GM12878 (cell line): ENCODE measurements around the gene ANKHD1. TPM values are rescaled to one million over a fixed set of nuclear protein-coding genes. Genes with fewer than 3 reads are reported as not detected.
"Not testable (repeated sequence)": the region's sequence is repeated elsewhere in the genome, so short reads cannot be mapped to it uniquely, and the experiment has no call there.

Experiments
- ATAC-seq: fragments of 200-7000 bp; cut with Tn5 transposase; 3 replicates; pipeline ENCODE4 v1.9.1; 2020; ENCODE audit warnings: mild to moderate bottlenecking, moderate library complexity
- BruUV-seq: library from RNA; stranded (reverse); fragments of 400-500 nt; replicated peaks from 2 replicates; lab custom pipeline; 2021; lab: Mats Ljungman, UMichigan
- CTCF ChIA-PET: fragments of 300-600 bp; sonication (Branson Sonifier 250); formaldehyde crosslinking; extraction: SDS; loops from one replicate; lab custom pipeline; 2021; ENCODE audit warnings: inconsistent platforms; lab: Yijun Ruan, JAX
- POLR2A ChIA-PET: fragments of 350-600 bp; formaldehyde crosslinking; extraction: SDS; loops from one replicate; lab custom pipeline; 2021; ENCODE audit warnings: inconsistent platforms; lab: Charles Lee
- RAD21 ChIA-PET: fragments of 300-600 bp; sonication (Branson Sonifier 250); formaldehyde crosslinking; loops from one replicate; lab custom pipeline; 2023; ENCODE audit warnings: antibody characterized with exemption; ENCODE audit not compliant: unreplicated experiment; lab: Charles Lee
- SMC1A ChIA-PET: fragments of 300-600 bp; sonication (Branson Sonifier 250); formaldehyde crosslinking; loops from one replicate; lab custom pipeline; 2023; ENCODE audit not compliant: unreplicated experiment, uncharacterized antibody; lab: Charles Lee
- DNase-seq: peaks from one replicate; pipeline ENCODE4 v3.0.0-alpha.2; 2011; ENCODE audit warnings: low read depth, low spot score
- FAIRE-seq: peaks from 3 replicates; lab custom pipeline; 2011; peaks lifted over from hg19 to GRCh38; lab: Jason Lieb, UNC
- H2AFZ ChIP-seq: 2 replicates; pipeline ENCODE4 v1.6.0; 2011; ENCODE audit warnings: low read depth, low read length, control low read depth; ENCODE audit not compliant: control insufficient read depth
- H3K27ac ChIP-seq: 2 replicates; pipeline ENCODE4 v1.5.1; 2011; ENCODE audit warnings: control low read depth; ENCODE audit not compliant: control insufficient read depth, insufficient read depth
- H3K27me3 ChIP-seq, 2 experiments: replicated peaks in 1 of 2; 2 replicates each; pipeline versions ENCODE4 v1.6.0 to v1.6.1; 2011; ENCODE audit warnings: low read length in 1 of 2; ENCODE audit not compliant: control insufficient read depth in 2 of 2, insufficient read depth in 2 of 2
- H3K36me3 ChIP-seq, 2 experiments: 2 replicates each; pipeline ENCODE4 v1.5.1; 2011; ENCODE audit warnings: low read length in 1 of 2; ENCODE audit not compliant: control insufficient read depth in 2 of 2, insufficient read depth in 2 of 2
- H3K4me1 ChIP-seq: 2 replicates; pipeline ENCODE4 v1.6.1; 2011; ENCODE audit warnings: mild to moderate bottlenecking, low read length, moderate library complexity, mixed read lengths; ENCODE audit not compliant: control insufficient read depth, insufficient read depth
- H3K4me2 ChIP-seq: 2 replicates; pipeline ENCODE4 v1.6.0; 2011; ENCODE audit warnings: control low read depth; ENCODE audit not compliant: control insufficient read depth, insufficient read depth
- H3K4me3 ChIP-seq: fragments of 200-600 bp; sonication (generic); 2 replicates; pipeline ENCODE4 v1.5.1; 2016
- H3K79me2 ChIP-seq: 2 replicates; pipeline ENCODE4 v1.6.0; 2011; ENCODE audit warnings: low read length; ENCODE audit not compliant: control insufficient read depth, insufficient read depth
- H3K9ac ChIP-seq: 2 replicates; pipeline ENCODE4 v1.8.0; 2011; ENCODE audit warnings: low read length, control low read depth, mixed read lengths; ENCODE audit not compliant: control insufficient read depth, insufficient read depth
- H3K9me3 ChIP-seq: replicated peaks from 3 replicates; pipeline ENCODE4 v1.5.1; 2011; ENCODE audit warnings: mild to moderate bottlenecking, low read length; ENCODE audit not compliant: control insufficient read depth, insufficient read depth
- H4K20me1 ChIP-seq: 2 replicates; pipeline ENCODE4 v1.6.0; 2011; ENCODE audit not compliant: control insufficient read depth, insufficient read depth
- BRCA1 ChIP-seq: IDR thresholded peaks from 2 replicates; pipeline ENCODE4 v1.6.1; 2011; ENCODE audit warnings: low read depth, low read length, improper control_type of control experiment
- CBX5 ChIP-seq: sonication (generic); IDR thresholded peaks from 2 replicates; pipeline ENCODE4 v1.6.1; 2016; ENCODE audit warnings: low read depth, moderate library complexity, mild to moderate bottlenecking, inconsistent platforms
- FOS ChIP-seq: IDR thresholded peaks from 3 replicates; pipeline ENCODE4 v1.6.1; 2011; ENCODE audit warnings: borderline replicate concordance; ENCODE audit not compliant: insufficient read length; ENCODE audit errors: extremely low read depth
- FOXK2 ChIP-seq: fragments of 450-650 bp; IDR thresholded peaks from 2 replicates; pipeline ENCODE4 v1.6.1; 2017; ENCODE audit warnings: mild to moderate bottlenecking, moderate library complexity
- HDAC6 ChIP-seq: fragments of 200-600 bp; sonication (generic); IDR thresholded peaks from one replicate; pipeline ENCODE4 v1.8.0; 2017; ENCODE audit warnings: antibody characterized with exemption; ENCODE audit not compliant: unreplicated experiment
- IRF4 ChIP-seq: IDR thresholded peaks from 2 replicates; pipeline ENCODE4 v1.6.1; 2011; ENCODE audit warnings: low read depth, low read length
- SMAD1 ChIP-seq: fragments of 450-650 bp; IDR thresholded peaks from 2 replicates; pipeline ENCODE4 v1.6.1; 2018; ENCODE audit warnings: mild to moderate bottlenecking, low read depth; ENCODE audit not compliant: partially characterized antibody
- SPI1 ChIP-seq: IDR thresholded peaks from 2 replicates; pipeline ENCODE4 v1.6.1; 2011; ENCODE audit warnings: low read depth, mild to moderate bottlenecking, low read length, moderate library complexity, borderline replicate concordance; ENCODE audit not compliant: insufficient read depth
- TAF1 ChIP-seq: IDR thresholded peaks from 2 replicates; pipeline ENCODE4 v1.6.1; 2011; ENCODE audit warnings: mild to moderate bottlenecking, low read depth, low read length, borderline replicate concordance
- TCF7 ChIP-seq: IDR thresholded peaks from 2 replicates; pipeline ENCODE4 v1.6.1; 2014; ENCODE audit warnings: antibody characterized with exemption, borderline replicate concordance
- WGBS: methylation state at CpG from one replicate; pipeline ENCODE4 v1.1.6; 2016; ENCODE audit warnings: low lambda C conversion rate; ENCODE audit not compliant: insufficient replicate concordance, insufficient coverage; ENCODE audit errors: missing lambda C conversion rate; 5-methylcytosine and 5-hydroxymethylcytosine counted together
- in situ Hi-C: fragments of 300-500 bp; cut with MboI; formaldehyde crosslinking; loops from 9 replicates; pipeline ENCODE4 v1.14.3; 2018; ENCODE audit warnings: mixed read lengths
- intact Hi-C: fragments of 100-400 bp; cut with micrococcal nuclease; formaldehyde crosslinking; loops from one replicate; pipeline ENCODE4 v1.14.2; 2022; ENCODE audit not compliant: unreplicated experiment
- polyA plus RNA-seq, 11 experiments: library from polyadenylated mRNA; depleted of rRNA in 4 of 11; unstranded in 6 of 11; stranded (reverse) in 5 of 11; fragments of >200 nt; fragmentation: Nextera tagmentation in 4 of 11; fragmentation: Illumina TruSeq in 1 of 11; extraction: Ambion mirVana in 4 of 11; extraction: Trizol in 1 of 11; gene quantifications; 1 replicate in 1 of 11; 2 replicates in 10 of 11; pipeline versions ENCODE4 v1.2.1 to v1.2.3, GENCODE V29; 2011 to 2016; ENCODE audit warnings: inconsistent platforms in 2 of 11, missing spikeins in 2 of 11, low read depth in 1 of 11
- total RNA-seq, 4 experiments: library from RNA; depleted of rRNA in 3 of 4; stranded (reverse); fragments of >200 nt in 3 of 4; fragmentation: Illumina TruSeq in 1 of 4; extraction: Trizol in 1 of 4; gene quantifications; 2 replicates each; pipeline versions ENCODE4 v1.2.1 to v1.2.3, GENCODE V29; 2013 to 2021
- TF ChIP-seq, protein P1 (sequence below): IDR thresholded peaks from 2 replicates; pipeline ENCODE4 v1.6.1; 2012; ENCODE audit warnings: low read depth, low read length, improper control_type of control experiment
- TF ChIP-seq, protein P2 (sequence below): fragments of 450-650 bp; formaldehyde crosslinking; IDR thresholded peaks from 2 replicates; pipeline ENCODE4 v1.4.0; 2022; ENCODE audit warnings: mild to moderate bottlenecking, moderate library complexity

The ANKHD1 gene
- total and polyA plus RNA-seq, 10 of the 15 experiments (the other 5 are each of a cell fraction or from before 2014, with no cell fraction given): 31.6 to 96.8 (median 74.3) TPM

- H3K9ac ChIP-seq, FAIRE-seq, H4K20me1 ChIP-seq, RAD21 ChIA-PET, DNase-seq, CTCF ChIA-PET, BruUV-seq, H3K36me3 ChIP-seq, H3K27ac ChIP-seq, H3K4me3 ChIP-seq, intact Hi-C loops, H3K4me2 ChIP-seq, in situ Hi-C loops, H3K9me3 ChIP-seq, H3K27me3 ChIP-seq, POLR2A ChIA-PET, SMC1A ChIA-PET, H2AFZ ChIP-seq, ATAC-seq, H3K4me1 ChIP-seq: not testable (repeated sequence)
- WGBS: 83% methylated on average over 10 of the region's 26 CpGs
- peaks cover 54% of the 10 kb centered on the region for H3K79me2 ChIP-seq
Observed at GRCh38 chr5:140427726-140428125, 26.1 kb downstream of the ANKHD1 start.

DNA sequence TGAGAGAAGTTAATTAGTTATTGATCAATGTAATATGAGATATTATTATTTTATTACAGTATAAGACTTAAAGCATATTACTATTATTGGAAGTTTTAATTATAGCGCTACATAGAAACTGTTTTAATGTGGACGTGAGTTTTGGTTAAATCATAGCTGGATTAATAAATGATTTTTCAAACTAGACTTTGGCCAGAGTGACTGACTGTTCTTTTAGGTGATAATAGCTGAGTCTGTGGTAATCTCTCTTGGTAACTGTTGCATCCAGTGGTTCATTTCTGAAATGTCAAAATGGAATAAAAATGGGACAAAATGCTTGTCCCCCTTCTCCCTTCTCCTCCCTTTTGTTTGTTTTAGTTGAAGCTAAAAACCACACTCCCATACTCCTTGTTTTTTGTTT, 28.1 kb downstream of the ANKHD1 start:
- RAD21 ChIA-PET: interaction anchor here (1.3 kb wide), 1 partner anchor 205 kb away, joined by 6 read pairs; no protein-coding TSS in a partner anchor
- Histone ChIP-seq H3K27me3 (no peaks in the 10 kb centered on the region), H3K79me2 (peaks cover 47% of the 10 kb centered on the region), H3K27ac (no peak overlapping the region), H4K20me1 (no peaks in the 10 kb centered on the region), H3K36me3 (peaks cover 0 to 5% of the 10 kb centered on the region in 2 experiments; a peak in 1 of 4 replicates), H2AFZ (no peak overlapping the region), H3K9ac (no peak overlapping the region), H3K4me2 (no peak overlapping the region), H3K4me1 (no peaks in the 10 kb centered on the region), H3K9me3 (no peaks in the 10 kb centered on the region; the same call in 2 of the 3 replicates), H3K4me3 (no peak overlapping the region)
- BruUV-seq: no TSS peak
- POLR2A ChIA-PET: interaction anchor here (1.5 to 1.7 kb wide), 2 partner anchors 25 to 128 kb away, joined by 4 read pairs; partner anchors contain the start of gene SRA1
- in situ Hi-C loops: no loop called here
- ATAC-seq (no peak), FAIRE-seq (no peak), DNase-seq (no peak)
- WGBS: 98% methylated on average over 2 of the region's 2 CpGs
- SMC1A ChIA-PET: interaction anchor here (0.9 to 1.4 kb wide), 2 partner anchors 28 to 32 kb away, joined by 3 read pairs; partner anchors contain the start of gene ANKHD1
- CTCF ChIA-PET: interaction anchor here (1.0 to 1.9 kb wide), 4 partner anchors 9 to 57 kb away, joined by 3 to 6 read pairs (median 4); no protein-coding TSS in a partner anchor
- intact Hi-C loops: loop anchor here (2.0 kb wide), 1 partner anchor 55 kb away; no protein-coding TSS in a partner anchor
- TF ChIP-seq FOXK2 (no peak), CBX5 (no peak), SPI1 (no peak), SMAD1 (no peak), TAF1 (no peak), BRCA1 (no peak), IRF4 (no peak), TCF7 (no peak), FOS (no peak), HDAC6 (no peak)
- TF ChIP-seq, protein P1, sequence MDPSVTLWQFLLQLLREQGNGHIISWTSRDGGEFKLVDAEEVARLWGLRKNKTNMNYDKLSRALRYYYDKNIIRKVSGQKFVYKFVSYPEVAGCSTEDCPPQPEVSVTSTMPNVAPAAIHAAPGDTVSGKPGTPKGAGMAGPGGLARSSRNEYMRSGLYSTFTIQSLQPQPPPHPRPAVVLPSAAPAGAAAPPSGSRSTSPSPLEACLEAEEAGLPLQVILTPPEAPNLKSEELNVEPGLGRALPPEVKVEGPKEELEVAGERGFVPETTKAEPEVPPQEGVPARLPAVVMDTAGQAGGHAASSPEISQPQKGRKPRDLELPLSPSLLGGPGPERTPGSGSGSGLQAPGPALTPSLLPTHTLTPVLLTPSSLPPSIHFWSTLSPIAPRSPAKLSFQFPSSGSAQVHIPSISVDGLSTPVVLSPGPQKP: no peak
- TF ChIP-seq, protein P2, sequence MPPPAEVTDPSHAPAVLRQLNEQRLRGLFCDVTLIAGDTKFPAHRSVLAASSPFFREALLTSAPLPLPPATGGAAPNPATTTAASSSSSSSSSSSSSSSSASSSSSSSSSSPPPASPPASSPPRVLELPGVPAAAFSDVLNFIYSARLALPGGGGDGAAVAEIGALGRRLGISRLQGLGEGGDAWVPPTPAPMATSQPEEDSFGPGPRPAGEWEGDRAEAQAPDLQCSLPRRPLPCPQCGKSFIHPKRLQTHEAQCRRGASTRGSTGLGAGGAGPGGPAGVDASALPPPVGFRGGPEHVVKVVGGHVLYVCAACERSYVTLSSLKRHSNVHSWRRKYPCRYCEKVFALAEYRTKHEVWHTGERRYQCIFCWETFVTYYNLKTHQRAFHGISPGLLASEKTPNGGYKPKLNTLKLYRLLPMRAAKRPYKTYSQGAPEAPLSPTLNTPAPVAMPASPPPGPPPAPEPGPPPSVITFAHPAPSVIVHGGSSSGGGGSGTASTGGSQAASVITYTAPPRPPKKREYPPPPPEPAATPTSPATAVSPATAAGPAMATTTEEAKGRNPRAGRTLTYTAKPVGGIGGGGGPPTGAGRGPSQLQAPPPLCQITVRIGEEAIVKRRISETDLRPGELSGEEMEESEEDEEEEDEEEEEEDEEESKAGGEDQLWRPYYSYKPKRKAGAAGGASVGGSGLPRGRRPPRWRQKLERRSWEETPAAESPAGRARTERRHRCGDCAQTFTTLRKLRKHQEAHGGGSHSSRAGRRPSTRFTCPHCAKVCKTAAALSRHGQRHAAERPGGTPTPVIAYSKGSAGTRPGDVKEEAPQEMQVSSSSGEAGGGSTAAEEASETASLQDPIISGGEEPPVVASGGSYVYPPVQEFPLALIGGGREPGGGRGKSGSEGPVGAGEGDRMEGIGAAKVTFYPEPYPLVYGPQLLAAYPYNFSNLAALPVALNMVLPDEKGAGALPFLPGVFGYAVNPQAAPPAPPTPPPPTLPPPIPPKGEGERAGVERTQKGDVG (CRISPR knock-in tag): no peak
